Umbilical cord (tissue), 2 donors: ENCODE results near the gene DNAJC22. TPM values are rescaled to one million over a fixed set of nuclear protein-coding genes. Genes with fewer than 3 reads are reported as not detected.
A peak's percentile ranks its signal among the peaks of the same experiment; 100 is the strongest.

Experiments used
- DNase-seq: peaks from one replicate; pipeline ENCODE4 v3.0.0-alpha.2; 2015; ENCODE audit warnings: low spot score
- total RNA-seq: library from RNA; depleted of rRNA; stranded (reverse); fragments of >200 nt; gene quantifications from one replicate; pipeline ENCODE4 v1.2.3, GENCODE V29; 2014; ENCODE audit warnings: low replicate concordance; ENCODE audit not compliant: insufficient read depth

DNAJC22 gene
- total RNA-seq, 1 donor from 2014 or later, result 5.1 TPM

DNA sequence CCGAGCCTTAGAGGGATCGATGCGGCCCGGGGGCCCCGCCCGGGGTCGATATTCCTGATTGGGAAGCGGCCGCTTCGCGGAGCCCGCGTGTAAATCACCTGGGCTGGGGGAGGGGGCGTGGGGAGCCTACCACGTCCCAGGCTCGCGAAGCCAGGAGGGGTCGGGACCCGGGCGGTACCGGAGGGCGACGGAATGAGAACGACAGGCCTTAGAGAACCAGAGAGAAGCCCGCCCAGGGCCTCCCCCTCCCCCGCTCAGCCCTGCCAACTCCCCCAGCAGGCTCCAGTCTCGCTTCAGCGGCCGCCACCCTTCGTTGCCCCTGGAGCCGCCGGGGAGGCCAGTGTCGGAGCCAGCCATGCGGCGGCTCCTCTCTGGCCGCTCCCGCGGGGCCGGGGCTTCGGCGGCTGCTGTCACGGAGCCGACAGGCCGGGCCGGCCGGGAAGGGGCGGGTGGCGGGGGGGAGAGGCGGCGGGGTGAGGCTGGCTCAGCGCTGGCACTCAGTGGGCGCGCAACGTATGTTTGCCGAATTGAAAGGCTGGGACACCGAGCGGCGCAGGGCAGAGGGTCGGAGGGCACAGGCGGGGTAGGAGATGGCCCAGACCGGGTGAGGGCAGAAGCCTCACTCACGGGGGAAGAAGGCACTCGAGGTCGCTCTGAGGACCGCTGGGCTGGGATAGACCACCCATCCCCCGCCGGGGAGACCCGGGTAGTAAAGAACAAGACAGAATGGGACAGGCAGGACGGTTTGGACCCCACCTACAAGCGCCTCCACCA is 1.4 kb upstream of the DNAJC22 start:
- DNase-seq, result no peak

DNA sequence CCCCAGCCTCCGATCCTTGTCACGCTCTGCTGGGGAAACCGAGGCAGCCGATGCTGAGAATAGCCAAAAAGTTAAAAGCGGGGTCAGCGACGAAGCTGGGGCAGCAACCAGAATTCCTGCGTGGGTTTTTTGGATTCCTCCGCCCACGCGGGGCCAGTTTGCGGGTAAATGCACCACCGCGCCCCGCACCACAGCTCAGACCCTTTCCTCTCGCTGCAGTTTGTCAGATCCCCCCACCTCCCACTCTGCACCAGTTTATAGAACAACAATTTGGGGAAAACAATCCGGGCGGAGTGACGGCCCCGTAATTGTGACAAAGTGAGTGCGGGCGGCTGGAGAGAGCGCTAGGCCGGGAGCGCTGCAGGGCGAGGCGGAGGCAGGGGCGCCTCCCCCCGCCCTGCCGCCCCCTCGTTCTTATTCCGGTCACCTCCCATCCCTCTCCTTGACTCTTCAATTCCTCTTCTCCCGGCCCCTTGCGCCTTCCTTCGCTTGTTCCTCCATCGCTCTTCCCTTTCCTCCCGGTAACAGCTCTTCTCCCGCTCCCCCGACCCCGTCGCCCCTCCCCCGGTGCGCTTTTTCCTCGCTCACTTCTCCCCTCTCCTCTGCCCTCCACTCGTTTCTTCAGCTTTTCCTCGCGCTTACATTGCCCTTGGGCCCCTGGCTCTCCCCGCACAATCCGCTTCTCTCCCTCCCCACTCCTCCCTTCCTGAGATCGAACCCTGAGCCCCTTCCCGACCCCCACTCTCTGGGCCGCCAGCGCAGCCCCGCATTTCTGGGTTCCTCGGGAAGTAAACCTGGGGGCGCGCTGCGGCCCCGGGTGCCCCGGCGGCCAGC is 646 bp upstream of the DNAJC22 start:
- no peak for DNase-seq

DNA sequence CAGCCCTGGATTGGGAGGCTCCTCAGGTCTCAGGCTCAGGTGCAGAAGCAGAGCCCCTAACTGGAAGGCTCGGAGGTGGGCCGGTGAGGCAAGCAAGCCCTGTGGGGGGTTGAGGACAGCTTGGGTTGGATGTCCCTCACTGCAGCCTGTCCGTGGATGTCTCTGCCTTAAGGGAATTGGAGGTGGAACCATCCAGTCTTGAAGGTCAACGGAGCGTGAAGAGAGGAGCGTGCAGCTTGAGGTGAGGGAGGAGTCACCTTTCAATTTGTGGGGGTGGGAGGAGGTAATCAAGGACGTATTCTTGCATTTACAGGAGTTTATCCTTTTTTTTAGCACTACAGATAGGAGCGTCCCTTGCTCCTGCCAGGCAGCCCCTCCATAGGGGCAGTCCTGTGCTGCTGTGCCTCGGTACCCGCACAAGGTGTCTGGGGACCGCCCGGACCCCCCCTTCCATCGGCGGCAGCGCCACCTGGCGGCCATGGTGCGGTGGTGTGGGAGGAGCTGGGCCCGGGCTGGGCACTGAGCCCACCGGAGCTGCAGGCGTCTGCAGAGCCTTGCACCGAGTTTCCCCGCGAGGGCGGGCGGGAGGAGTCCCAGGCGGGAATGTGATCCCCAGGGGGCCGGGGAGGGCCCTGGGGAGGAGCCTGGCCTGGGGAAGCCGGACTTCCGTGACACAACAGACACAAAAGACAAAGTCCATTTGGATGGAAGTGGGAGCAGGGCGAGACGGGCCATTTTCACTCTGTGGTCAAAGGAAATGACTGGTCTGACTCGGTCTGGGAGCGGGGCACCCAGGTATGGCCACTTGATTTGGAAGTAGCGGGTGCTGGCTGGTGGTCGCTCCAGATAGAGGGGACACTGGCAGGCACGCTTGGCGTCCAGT is 864 bp downstream of the DNAJC22 start:
- DNase-seq, result peak; percentile 77

DNA sequence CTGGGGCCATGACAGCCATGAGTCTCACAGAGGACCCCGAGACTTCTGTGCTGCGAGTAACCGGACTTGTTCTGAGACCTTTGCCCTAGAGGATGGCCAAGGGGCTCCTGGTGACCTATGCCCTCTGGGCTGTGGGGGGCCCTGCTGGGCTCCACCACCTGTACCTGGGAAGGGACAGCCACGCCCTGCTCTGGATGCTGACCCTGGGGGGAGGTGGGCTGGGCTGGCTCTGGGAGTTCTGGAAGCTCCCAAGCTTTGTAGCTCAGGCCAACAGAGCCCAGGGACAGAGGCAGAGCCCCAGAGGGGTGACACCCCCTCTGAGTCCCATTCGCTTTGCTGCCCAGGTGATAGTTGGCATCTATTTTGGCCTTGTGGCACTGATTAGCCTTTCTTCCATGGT is 2.1 kb downstream of the DNAJC22 start:
- DNase-seq, result no peak

DNA sequence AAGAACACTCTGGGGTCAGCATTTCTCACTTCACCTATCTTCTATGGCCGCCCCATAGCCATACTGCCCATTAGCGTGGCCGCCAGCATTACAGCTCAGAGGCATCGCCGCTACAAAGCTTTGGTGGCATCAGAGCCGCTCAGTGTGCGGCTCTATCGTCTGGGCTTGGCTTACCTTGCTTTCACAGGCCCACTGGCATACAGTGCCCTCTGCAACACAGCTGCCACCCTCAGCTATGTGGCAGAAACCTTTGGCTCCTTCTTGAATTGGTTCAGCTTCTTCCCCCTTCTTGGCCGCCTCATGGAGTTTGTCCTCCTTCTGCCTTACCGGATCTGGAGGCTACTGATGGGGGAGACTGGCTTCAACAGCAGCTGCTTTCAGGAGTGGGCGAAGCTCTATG is 2.6 kb downstream of the DNAJC22 start:
- no peak for DNase-seq

DNA sequence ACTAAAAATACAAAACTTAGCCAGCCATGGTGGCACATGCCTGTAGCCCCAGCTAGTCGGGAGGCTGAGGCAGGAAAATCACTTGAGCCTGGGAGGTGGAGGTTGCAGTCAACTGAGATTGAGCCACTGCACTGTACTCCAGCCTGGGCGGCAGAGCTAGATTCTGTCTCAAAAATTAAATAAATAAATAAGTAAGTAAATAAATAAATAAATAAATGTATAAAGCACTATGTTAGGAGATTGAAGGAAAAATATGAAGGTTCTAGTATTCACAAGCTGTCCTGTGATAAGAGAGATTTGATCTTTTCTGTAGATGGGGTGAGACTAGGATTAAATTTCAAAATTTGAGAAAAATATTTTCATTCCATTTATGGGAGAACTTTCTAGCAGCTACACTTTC is 5.7 kb downstream of the DNAJC22 start:
- no peak for DNase-seq

DNA sequence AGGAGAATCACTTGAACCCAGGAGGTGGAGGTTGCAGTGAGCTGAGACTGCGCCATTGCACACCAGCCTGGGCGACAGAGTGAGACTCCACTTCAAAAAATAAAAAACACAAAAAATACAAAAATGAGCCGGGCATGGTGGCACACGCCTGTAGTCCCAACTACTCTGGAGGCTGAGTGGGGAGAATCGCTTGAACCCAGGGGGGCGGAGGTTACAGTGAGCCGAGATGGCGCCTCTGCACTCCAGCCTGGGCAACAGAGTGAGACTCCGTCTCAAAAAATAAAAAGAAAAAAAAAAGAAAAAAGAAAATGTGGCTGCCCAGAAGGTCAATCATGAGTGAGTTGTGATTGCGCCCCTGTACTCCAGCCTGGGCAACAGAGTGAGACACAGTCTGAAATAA is 9.2 kb downstream of the DNAJC22 start:
- DNase-seq, result no peak

DNA sequence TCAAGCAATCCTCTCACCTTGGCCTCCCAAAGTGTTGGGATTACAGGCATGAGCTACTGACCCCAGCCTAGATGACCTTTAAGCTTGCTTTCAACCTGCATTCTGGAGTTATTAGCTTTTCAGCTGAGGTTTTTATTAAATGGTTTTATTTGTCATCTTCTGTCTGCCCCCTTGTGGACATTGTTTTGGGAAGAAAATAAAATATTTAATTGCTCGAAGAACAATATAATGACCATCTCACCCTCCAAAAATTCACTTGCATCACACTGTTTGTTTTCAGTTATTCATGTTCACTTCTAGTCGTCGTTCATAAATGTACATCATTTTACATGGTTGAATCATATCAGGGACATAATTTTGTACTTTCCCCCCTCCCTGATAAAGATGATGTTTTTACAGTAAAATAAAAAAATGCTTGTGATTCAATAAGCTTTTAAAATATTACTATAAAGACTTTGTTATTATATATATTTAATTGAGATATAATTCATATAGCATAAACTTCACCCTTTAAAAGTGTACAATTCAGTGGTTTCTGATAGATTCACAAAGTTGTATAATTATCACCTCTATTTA is 10.5 kb downstream of the DNAJC22 start:
- peak; percentile 60 for DNase-seq

DNA sequence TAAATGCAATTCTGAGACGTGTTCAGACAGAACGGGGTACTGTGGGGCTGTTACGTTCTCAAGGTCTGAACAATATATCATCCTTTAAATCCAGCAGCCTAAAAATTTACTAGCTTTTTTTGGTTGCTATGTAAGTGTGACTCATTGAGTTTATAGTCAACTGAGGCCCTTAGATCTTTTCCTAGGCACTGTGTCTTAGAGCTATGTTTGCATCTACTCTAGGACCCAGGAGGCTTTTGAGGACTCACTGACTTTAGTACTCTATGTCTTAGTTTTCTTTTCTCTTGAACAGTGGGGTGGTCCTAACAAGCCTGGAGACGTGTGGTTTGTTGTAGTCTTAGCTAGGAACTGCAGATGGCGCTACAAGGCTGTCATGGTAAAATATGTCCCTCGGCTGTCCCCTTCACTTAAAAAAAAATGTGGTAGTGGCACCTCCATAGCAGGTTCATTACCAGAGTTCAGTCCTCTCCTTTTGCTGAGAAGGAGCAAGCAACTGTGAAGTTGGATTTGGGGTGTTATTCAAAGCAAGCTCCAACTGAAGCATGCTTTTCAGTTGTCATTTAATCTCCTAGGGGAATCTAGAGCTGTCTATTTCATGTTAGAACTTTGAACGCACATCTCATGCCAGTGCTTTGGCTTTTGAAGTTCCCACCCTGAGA is 11.9 kb downstream of the DNAJC22 start:
- peak; percentile 73 for DNase-seq

DNA sequence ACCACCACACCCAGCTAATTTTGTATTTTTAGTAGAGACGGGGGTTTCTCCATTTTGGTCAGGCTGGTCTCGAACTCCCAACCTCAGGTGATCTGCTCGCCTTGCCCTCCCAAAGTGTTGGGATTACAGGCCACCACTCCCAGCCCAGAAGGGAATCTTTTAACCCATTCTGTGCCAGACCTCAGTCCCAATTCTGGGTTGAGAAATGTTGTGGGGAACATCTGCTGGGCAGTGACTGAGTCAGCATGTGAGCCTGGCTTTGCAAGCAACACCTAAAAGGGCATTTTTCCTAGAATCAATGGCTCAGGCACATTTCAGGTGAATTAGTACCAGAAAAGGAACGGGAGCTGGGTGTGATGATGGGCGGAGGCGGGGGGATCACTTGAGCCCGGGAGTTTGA is 13.0 kb downstream of the DNAJC22 start:
- DNase-seq, result no peak

DNA sequence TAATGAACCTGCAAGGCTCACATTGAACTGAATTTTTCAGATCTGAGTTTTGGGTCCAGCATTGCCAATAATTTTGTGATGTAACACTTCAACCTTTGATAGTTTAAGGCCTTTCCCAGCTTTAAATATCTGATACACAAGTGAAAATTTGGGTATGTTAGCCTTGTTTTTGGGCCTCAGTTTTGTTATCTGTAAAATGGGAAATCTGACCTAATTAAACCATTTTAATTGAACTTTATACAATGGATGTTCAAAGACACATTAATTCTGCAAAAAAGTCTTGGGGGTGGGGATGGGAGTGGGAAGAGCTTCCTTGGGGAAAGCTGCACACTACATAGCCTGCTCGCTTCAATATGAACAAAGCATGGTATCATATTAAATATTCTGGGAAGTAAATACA is 15.4 kb downstream of the DNAJC22 start:
- no peak for DNase-seq

DNA sequence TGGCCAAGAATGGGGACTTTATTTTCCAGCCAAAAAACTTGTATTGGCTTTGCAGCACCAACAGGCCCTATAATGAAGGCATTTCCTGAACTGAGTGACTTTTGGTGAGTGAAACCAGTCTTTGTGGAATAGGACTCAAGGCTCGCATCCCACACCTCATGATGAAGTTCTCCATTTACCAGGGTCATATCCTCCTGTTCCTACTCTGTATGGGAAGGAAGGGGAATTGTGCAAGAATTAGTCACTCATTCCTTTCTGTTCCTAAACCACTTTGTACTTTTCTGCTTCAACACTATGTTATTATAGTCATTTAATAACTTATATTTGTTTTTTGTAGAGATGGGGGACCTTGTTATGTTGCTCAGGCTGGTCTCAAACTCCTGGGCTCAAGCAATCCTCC is 18.3 kb downstream of the DNAJC22 start:
- DNase-seq, result no peak

DNA sequence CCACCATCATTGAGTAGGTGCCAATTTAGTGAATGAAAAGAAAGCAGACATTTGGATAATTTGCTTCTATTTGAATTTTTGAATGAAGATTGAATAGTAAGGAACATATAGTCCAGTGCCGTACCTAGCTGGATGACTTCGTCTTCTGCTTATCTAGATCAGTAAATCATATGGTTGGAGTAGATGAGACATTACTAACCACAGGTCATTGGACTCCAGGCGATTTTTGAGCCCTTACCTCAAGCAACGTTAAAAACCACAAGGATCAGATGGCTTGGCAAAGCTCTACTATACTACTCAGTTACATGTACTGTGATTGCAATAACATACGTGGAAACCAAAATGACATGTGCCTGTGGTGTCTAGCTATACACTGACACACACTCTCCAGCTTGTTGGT is 18.9 kb downstream of the DNAJC22 start:
- DNase-seq, result no peak

DNA sequence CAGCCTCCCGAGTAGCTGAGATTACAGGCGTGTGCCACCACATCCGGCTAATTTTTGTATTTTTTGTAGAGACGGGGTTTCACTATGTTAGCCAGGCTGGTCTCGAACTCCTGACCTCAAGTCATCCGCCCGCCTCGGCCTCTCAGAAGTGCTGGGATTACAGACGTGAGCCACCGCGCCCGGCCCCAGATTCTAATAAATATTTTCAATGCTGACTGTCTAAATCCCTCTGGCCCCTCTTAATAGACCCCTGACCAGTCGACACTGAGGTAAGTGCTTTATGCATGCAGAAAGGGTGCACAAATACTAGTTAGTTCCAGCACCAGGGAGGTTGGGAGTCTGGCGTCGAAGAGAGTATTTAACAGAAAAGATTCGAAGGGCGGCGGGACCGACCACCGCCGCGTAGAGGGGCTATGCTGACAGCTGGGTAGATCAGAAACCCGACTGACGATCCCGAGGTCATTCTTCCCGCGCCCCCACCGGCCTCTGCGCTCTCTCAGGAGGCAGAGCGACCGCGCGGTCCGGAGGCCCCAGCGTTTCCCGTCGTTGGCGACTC is 19.5 kb downstream of the DNAJC22 start:
- DNase-seq, result no peak

DNA sequence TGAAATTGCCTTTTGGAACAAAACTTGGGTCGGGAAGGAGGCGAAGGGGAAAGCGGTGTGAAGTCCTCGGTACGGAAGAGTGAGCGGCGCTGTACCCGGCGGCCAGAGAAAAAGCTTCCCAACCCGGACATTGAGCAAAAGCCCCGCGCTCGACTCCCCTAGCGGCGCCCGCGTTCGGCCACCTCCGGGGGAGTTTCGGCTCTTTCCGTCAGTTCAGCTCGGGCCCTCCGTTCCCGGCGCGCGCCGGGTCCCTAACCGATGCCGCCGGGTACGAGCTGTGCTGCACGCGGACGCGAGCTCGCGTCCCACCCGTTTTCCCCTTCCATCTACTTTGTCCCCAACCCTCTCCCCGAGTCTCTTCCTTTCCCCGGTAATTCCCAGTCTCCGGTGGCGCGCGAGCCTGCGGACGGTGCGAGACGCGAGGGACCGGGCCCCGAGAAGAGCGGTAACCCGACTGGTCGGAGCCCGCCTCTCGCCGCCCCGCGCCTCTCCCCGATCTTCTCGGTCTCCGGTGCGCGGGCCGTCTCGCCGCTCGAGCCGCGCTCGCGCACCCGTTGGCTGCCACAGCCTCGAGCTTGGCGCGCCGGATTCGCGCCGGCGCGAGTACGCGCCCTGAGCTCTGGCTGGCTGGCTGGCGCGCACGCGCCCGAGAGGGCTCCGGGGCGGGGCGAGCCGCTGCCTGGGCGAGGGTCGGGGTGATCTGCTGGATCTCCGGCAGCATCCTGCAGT is 20.1 kb downstream of the DNAJC22 start:
- DNase-seq, result peak; percentile 97

DNA sequence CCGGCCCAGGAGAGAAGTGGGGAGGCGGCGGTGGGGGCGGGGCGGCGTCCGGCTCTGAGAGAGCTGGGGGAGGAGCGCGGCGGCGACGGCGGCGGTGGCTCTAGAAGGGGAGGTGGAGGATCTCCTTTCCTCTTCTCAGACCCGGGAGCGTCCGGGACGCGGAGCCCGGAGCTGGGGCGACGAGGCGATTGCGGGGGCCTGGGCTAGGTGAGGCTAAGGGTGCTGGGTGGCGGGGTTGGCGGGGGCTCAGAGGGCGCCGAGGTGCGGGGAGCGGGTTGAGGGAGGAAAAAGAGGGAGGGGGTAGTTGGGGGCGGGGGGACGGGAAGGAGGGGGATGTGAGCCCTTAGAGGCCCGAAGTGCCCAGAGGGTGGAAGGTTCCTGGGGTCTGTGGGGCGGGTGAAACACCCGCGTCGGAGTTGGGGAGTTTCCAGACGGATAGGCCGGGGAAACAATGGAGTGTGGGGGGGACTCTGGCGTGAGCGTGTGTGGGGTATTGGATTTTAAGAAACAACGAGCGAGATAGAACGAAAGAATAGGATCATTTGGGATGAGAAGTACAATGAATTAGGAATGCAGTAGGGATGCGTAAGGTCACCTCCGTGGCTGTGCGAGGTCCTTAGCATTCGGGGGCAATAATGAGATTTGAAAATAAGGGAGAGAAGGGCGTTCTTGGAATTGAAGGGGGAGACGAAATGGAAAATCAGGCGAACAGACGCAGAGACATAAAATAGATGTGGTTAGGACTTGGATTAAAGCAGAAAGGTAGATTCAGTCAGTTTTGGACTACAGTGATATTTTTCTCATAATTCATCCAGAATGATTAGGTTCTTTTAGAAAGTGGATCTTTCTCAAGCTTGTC is 20.9 kb downstream of the DNAJC22 start, which contains the start of gene SPATS2:
Gene SPATS2 (plus strand): TSS at position 82 of the 859 bp plus-strand sequence. CDS start 93,551 bp downstream, outside the sequence.
- DNase-seq, result no peak

DNA sequence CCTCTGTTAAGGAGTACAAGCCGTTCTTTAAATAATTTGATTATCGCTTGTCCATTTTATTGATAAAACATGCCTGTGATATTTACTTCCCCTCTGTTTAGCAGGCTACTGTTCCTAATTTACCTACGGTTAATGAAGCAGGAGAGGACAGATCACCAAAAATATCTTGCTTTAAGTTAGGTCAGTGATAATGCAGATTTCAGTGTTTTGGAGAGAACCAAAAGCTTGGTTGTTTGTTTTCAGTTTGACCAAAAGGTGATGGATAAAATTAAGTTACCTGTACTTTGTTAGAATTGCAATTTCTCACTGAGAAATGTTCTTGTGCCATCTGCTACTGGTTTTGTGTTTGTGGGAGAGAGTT is 21.5 kb downstream of the DNAJC22 start:
- DNase-seq, result no peak

DNA sequence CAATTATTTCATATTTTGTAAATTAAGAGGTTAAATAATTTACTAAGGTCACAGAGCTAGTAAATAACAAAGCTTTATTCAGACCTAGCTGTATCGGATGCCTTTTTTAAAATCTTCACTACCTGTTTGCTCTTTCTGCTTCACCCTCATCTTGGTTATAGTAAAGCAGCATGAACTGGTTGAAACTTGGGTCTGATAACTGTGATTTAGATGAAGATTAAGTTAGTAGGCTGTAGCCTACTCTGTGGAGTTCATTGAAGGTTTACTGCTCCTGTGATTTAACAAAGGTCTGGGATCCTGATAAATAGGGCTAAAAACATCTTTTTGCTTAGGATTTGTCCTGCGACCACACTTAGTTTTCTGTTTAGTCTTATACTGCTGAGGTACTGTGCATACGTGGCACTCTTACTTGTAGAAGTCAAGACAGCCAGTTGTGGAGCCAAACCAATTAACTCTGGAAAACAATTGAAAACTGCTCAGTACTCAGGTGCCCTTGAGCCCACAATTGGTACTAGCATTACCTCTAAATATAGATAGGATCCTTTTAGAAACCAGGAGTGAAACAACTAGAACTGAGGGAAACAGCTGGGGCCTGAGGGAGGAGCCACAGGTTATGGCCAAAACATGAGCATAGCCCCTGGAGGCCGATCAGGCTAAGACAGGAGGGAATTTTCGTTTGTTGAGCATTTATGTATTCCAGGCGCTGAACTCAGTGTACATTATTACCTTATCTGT is 22.9 kb downstream of the DNAJC22 start:
- no peak for DNase-seq
